Neural cell (in vitro differentiated cells): ENCODE measurements around the gene CRTC3. TPM values are rescaled to one million over a fixed set of nuclear protein-coding genes. Genes with fewer than 3 reads are reported as not detected.

Experiments used
- H2AFZ ChIP-seq: fragments of 200-600, 300-800 bp; sonication (generic), shearing (Covaris generic); 2 replicates; pipeline ENCODE4 v1.6.0; 2014; ENCODE audit warnings: low read depth, mild to moderate bottlenecking, antibody characterized with exemption, low read length, moderate library complexity
- H3F3A ChIP-seq: fragments of 200-600 bp; shearing (Covaris generic); 2 replicates; pipeline ENCODE4 v1.6.1; 2016; ENCODE audit warnings: mild to moderate bottlenecking, moderate library complexity, mixed read lengths, antibody characterized with exemption, low read length; ENCODE audit not compliant: insufficient read depth, poor library complexity, severe bottlenecking
- H3K27ac ChIP-seq: fragments of 200-600, 300-800 bp; sonication (generic), shearing (Covaris generic); 2 replicates; pipeline ENCODE4 v1.5.1; 2014; ENCODE audit warnings: mild to moderate bottlenecking, low read length, moderate library complexity
- H3K27me3 ChIP-seq: fragments of 300-800, 200-600 bp; sonication (generic), shearing (Covaris generic); 2 replicates; pipeline ENCODE4 v1.6.0; 2014; ENCODE audit warnings: mild to moderate bottlenecking, low read depth, low read length, moderate library complexity; ENCODE audit not compliant: insufficient read depth
- H3K36me3 ChIP-seq: fragments of 300-800, 200-600 bp; sonication (generic), shearing (Covaris generic); 2 replicates; pipeline ENCODE4 v1.5.1; 2014; ENCODE audit warnings: mild to moderate bottlenecking, antibody characterized with exemption, low read length, moderate library complexity; ENCODE audit not compliant: insufficient read depth
- H3K4me2 ChIP-seq: fragments of 300-800, 200-600 bp; sonication (generic), shearing (Covaris generic); 2 replicates; pipeline ENCODE4 v1.6.0; 2014; ENCODE audit warnings: mild to moderate bottlenecking, low read length
- H3K4me3 ChIP-seq: fragments of 300-800, 200-600 bp; sonication (generic), shearing (Covaris generic); 2 replicates; pipeline ENCODE4 v1.5.1; 2014; ENCODE audit warnings: mild to moderate bottlenecking, low read length, moderate library complexity
- H3K79me2 ChIP-seq: fragments of 200-600 bp; shearing (Covaris generic); replicated peaks from 2 replicates; pipeline ENCODE4 v1.6.0; 2014; ENCODE audit warnings: mild to moderate bottlenecking, low read length, moderate library complexity; ENCODE audit not compliant: insufficient read depth
- H3K9ac ChIP-seq: fragments of 300-800, 200-600 bp; sonication (generic), shearing (Covaris generic); 2 replicates; pipeline ENCODE4 v1.6.1; 2016; ENCODE audit warnings: mild to moderate bottlenecking, low read length, mixed read lengths
- H3K9me2 ChIP-seq: fragments of 200-600 bp; shearing (Covaris generic); 2 replicates; pipeline ENCODE4 v1.6.1; 2016; ENCODE audit warnings: mild to moderate bottlenecking, low read length, mixed read lengths; ENCODE audit not compliant: insufficient read depth
- H3K9me3 ChIP-seq: fragments of 200-600, 300-800 bp; sonication (generic), shearing (Covaris generic); 2 replicates; pipeline ENCODE4 v1.6.1; 2016; ENCODE audit warnings: mild to moderate bottlenecking, mixed run types, low read length, moderate library complexity, mixed read lengths
- H4K20me1 ChIP-seq: fragments of 200-600 bp; shearing (Covaris generic); 2 replicates; pipeline ENCODE4 v1.6.1; 2016; ENCODE audit warnings: mild to moderate bottlenecking, mixed run types; ENCODE audit not compliant: insufficient read depth
- CTCF ChIP-seq: fragments of 450-650 bp; IDR thresholded peaks from 2 replicates; pipeline ENCODE4 v1.5.1; 2014; ENCODE audit warnings: antibody characterized with exemption, mild to moderate bottlenecking, moderate library complexity; ENCODE audit not compliant: poor library complexity, severe bottlenecking
- EP300 ChIP-seq: fragments of 450-650 bp; conservative IDR thresholded peaks from 2 replicates; pipeline ENCODE4 v1.6.1; 2014; ENCODE audit warnings: antibody characterized with exemption, mild to moderate bottlenecking, moderate library complexity; ENCODE audit not compliant: poor library complexity, severe bottlenecking
- EZH2 ChIP-seq: fragments of 200-600, 300-800 bp; shearing (Covaris generic), sonication (generic); IDR thresholded peaks from 2 replicates; pipeline ENCODE4 v1.6.1; 2014; ENCODE audit warnings: antibody characterized with exemption, low read length, borderline replicate concordance, mild to moderate bottlenecking; ENCODE audit not compliant: insufficient read depth, poor library complexity, severe bottlenecking
- MXI1 ChIP-seq: fragments of 450-650 bp; conservative IDR thresholded peaks from 2 replicates; pipeline ENCODE4 v1.6.1; 2014; ENCODE audit warnings: antibody characterized with exemption, mild to moderate bottlenecking; ENCODE audit not compliant: poor library complexity, severe bottlenecking
- POLR2AphosphoS5 ChIP-seq: IDR thresholded peaks from 2 replicates; pipeline ENCODE4 v1.6.1; 2012
- RAD21 ChIP-seq: fragments of 450-650 bp; conservative IDR thresholded peaks from 2 replicates; pipeline ENCODE4 v1.6.1; 2014; ENCODE audit warnings: antibody characterized with exemption, mild to moderate bottlenecking, moderate library complexity
- REST ChIP-seq: IDR thresholded peaks from 2 replicates; pipeline ENCODE4 v1.6.1; 2012; ENCODE audit warnings: borderline replicate concordance
- SMC3 ChIP-seq: fragments of 450-650 bp; conservative IDR thresholded peaks from 2 replicates; pipeline ENCODE4 v1.6.1; 2014; ENCODE audit warnings: antibody characterized with exemption, mild to moderate bottlenecking, moderate library complexity; ENCODE audit not compliant: poor library complexity
- TAF1 ChIP-seq: IDR thresholded peaks from 2 replicates; pipeline ENCODE4 v1.6.1; 2012; ENCODE audit warnings: low read depth
- polyA plus RNA-seq: library from polyadenylated mRNA; depleted of rRNA; stranded (reverse); fragments of >200 nt; gene quantifications from 2 replicates; pipeline ENCODE4 v1.2.3, GENCODE V29; 2014

The CRTC3 gene
- polyA plus RNA-seq, 1 donor from 2014 or later, result 5.5 TPM

GRCh38 chr15:90540768-90541167 lies 11.0 kb downstream of the CRTC3 start:
- no peaks in the 10 kb centered on the region for H4K20me1 ChIP-seq

GRCh38 chr15:90545095-90545494 lies 15.4 kb downstream of the CRTC3 start:
- Histone ChIP-seq H3K9me2 (no peaks in the 10 kb centered on the region), H3K27ac (no peak overlapping the region), H2AFZ (no peak overlapping the region), H3K9ac (no peak overlapping the region), H3K9me3 (no peaks in the 10 kb centered on the region), H3K79me2 (no peaks in the 10 kb centered on the region), H3K4me3 (no peak overlapping the region), H3K27me3 (no peaks in the 10 kb centered on the region), H3F3A (no peaks in the 10 kb centered on the region), H4K20me1 (no peaks in the 10 kb centered on the region), H3K36me3 (no peaks in the 10 kb centered on the region), H3K4me2 (no peak overlapping the region)
- no peak for TF ChIP-seq SMC3
- no peak for TF ChIP-seq REST
- no peak for TF ChIP-seq RAD21
- TF ChIP-seq EP300, result no peak
- no peak for TF ChIP-seq CTCF
- no peak for TF ChIP-seq TAF1
- no peak for TF ChIP-seq POLR2AphosphoS5

More at GRCh38 chr15:90540768-90541167, 11.0 kb downstream of the CRTC3 start:
- Histone ChIP-seq H3K9ac (no peak overlapping the region), H3K4me3 (no peak overlapping the region), H3K4me2 (no peak overlapping the region), H3K9me3 (no peaks in the 10 kb centered on the region), H3K9me2 (no peaks in the 10 kb centered on the region), H2AFZ (no peak overlapping the region), H3F3A (no peaks in the 10 kb centered on the region), H3K36me3 (no peaks in the 10 kb centered on the region), H3K79me2 (peaks cover 6% of the 10 kb centered on the region), H3K27me3 (no peaks in the 10 kb centered on the region), H3K27ac (no peak overlapping the region)
- TF ChIP-seq POLR2AphosphoS5, result no peak
- TF ChIP-seq SMC3, result no peak
- no peak for TF ChIP-seq RAD21
- no peak for TF ChIP-seq CTCF
- no peak for TF ChIP-seq REST
- TF ChIP-seq EP300, result no peak
- no peak for TF ChIP-seq EZH2
- no peak for TF ChIP-seq TAF1
- no peak for TF ChIP-seq MXI1
